Astrocyte of the cerebellum (primary cell): Measurements from ENCODE around the gene PPP2R3B.

Source experiments
- DNase-seq: peaks from one replicate; pipeline ENCODE4 v3.0.0-alpha.2; 2011; ENCODE audit warnings: low read depth
- H3K4me3 ChIP-seq: 2 replicates; pipeline ENCODE4 v1.5.1; 2011; ENCODE audit warnings: mild to moderate bottlenecking, low read depth, low read length, moderate library complexity
- in situ Hi-C: cut with HindIII; loops from 2 replicates; pipeline ENCODE4 v1.10.0; 2017; ENCODE audit warnings: low sequenced_read_pairs
- TF ChIP-seq, protein P1 (sequence below): IDR thresholded peaks from 2 replicates; pipeline ENCODE4 v1.5.1; 2012; ENCODE audit warnings: low read length, low read depth, moderate library complexity, mild to moderate bottlenecking; ENCODE audit errors: missing control alignments

Gene PPP2R3B

DNA sequence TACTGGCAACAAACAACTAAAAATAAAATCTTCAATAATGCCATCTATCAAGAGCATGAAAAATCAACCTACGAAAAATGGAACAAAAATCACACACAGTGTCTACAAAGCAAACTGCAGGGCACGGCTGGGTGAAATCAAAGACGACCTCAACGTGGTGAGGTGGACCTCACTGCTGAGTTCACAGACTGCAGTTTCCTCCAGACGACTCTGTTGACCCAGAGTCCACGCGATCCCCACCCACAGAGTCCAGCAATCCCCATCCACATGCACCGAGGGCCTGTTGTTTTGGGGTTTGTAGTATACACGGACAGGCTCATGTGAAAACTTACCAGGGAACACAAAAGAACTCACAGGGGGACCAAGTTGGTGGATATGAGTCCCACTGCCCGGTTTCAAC, 37.0 kb downstream of the PPP2R3B start:
- in situ Hi-C loops, result no loop called here
- DNase-seq, result no peak
- H3K4me3 ChIP-seq, result no peak overlapping the region
- TF ChIP-seq, protein P1, sequence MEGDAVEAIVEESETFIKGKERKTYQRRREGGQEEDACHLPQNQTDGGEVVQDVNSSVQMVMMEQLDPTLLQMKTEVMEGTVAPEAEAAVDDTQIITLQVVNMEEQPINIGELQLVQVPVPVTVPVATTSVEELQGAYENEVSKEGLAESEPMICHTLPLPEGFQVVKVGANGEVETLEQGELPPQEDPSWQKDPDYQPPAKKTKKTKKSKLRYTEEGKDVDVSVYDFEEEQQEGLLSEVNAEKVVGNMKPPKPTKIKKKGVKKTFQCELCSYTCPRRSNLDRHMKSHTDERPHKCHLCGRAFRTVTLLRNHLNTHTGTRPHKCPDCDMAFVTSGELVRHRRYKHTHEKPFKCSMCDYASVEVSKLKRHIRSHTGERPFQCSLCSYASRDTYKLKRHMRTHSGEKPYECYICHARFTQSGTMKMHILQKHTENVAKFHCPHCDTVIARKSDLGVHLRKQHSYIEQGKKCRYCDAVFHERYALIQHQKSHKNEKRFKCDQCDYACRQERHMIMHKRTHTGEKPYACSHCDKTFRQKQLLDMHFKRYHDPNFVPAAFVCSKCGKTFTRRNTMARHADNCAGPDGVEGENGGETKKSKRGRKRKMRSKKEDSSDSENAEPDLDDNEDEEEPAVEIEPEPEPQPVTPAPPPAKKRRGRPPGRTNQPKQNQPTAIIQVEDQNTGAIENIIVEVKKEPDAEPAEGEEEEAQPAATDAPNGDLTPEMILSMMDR, result no peak

DNA sequence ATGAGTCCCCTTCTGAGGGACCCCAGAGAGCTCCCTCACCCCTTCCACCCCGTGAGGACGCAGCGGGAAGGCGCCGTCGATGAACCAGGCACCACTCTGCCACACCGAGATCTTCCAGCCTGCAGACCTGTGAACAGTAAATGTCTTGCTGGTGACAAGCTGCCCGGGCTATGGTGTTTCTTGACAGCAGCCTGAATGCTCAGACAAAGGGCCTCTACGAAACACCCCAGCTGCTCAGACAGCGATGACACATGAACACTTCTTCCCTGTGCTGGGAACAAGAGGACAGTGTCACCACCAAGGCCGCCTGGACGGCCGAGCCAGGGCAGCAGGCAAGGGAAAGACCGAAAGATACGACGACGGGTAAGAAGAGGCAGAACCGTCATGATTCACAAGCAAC, 37.5 kb downstream of the PPP2R3B start:
- in situ Hi-C loops, result no loop called here
- DNase-seq, result no peak
- TF ChIP-seq, protein P1, result no peak
- H3K4me3 ChIP-seq, result no peak overlapping the region

DNA sequence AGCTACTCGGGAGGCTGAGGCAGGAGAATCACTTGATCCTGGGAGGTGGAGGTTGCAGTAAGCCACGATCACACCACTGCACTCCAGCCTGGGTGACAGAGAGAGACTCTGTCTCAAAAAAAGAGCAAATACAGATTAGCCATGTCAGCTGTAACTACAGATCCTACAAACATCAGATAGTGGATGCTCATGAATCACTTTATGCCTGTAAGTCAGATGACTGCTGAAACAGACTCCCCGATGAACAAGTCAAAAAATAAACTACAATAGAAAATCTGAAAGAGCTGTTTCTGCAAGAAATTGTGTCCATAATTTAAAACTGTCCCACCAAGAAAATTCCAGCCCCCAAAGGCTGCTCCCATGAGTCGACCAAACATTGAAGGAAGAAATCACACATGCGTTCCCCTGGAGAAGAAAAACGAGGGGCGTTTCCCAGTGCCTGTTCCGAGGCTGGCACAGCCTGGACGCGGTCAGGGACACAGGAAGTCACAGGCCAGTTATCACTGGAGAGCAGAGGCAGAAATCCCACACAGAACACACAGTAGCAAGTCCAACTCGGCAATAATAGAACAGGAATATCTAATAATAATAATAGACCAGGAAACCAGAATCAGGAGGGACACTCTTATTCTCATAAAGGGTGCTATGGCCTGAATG, 38.1 kb downstream of the PPP2R3B start:
- H3K4me3 ChIP-seq, result no peak overlapping the region
- in situ Hi-C loops, result no loop called here
- TF ChIP-seq, protein P1, result no peak
- DNase-seq, result no peak

DNA sequence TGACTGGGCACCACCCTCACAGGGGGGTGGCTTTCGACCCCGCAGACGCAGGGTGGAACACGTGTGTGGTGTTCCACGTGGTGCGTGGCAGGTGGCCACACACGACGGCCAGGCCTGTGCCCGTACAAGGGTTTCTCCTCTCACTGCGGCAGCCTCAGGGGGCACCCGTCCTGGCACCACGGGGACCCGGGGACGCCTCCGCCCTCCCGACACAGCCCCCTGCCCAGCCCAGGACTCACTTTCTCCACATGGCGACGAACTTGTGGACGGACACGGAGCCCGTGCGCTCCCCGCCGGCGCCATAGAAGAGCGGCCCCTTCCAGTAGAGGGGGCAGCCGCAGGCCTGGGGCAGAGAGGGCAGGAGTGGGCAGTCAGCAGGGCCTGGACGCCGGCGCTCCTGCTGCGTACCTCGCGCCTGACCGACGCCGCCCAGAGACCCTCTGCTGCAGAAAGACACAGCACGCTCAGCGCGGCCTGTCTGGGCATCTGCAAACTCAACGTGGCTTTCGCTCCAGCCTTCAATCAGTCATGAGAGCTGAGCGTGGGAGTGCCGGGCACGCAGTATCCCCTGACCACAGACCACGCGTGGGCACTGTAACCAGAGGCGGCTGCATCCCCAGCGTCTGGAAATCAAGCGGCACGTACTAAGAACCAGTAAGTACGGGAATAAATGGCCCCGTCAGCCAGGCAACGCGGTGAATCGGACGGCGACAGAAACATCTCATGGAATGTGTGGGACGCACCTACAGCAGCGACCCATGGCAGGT, 39.2 kb downstream of the PPP2R3B start:
- no peak overlapping the region for H3K4me3 ChIP-seq
- TF ChIP-seq, protein P1, result no peak
- DNase-seq, result no peak
- in situ Hi-C loops, result no loop called here

DNA sequence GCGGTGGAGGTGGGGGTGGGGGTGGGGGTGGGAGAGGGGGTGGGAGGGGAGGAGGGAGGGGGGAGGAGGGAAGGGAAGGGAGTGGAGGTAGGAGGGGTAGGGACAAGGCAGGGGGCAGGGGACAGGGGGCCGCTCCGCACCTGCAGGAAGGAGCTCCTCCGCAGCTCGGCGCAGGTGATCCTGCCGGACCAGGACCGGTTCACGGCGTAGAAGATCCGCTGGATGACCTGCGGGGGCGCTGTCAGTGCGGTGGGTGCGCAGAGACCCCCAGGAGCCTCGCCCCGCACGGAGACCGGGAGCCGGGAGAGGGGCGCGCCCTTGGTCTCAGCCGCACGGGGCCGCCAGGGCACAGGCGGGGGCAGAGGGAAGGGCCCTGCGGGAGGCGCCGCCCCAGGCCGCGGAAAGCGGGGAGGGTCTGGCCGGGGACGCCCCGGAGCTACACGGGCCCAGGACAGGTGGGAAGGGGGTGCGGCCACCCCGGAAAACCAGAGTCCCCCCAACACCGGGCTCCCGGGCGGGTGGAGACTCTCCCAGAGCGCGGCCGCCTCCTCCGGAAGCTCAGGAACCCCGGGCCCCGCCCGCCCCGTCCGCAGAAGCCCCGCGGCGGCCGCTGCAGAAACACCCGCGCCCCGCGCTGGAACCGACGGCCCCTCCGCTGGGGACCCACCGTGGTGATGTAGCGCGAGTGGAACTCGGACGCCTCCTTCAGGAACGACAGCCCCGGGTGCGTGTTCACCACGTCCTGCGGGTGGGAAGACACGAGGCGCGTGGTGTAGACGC, 40.5 kb downstream of the PPP2R3B start:
- DNase-seq, result no peak
- in situ Hi-C loops, result no loop called here
- TF ChIP-seq, protein P1, result no peak
- H3K4me3 ChIP-seq, result no peak overlapping the region
